ENCODE measurements around the gene SRPX. TPM values are rescaled to one million over a fixed set of nuclear protein-coding genes. Genes with fewer than 3 reads are reported as not detected.

Gene SRPX
- 1.3 and 1.8 TPM in 2 replicates for total RNA-seq
- long read RNA-seq, transcript SRPX-201 (10 exons, 1,874 nt): major isoform, 24 of 25 reads
- long read RNA-seq, partial matches to known transcripts: 0 of 25 reads
- long read RNA-seq, other reads (novel, unspliced or antisense): 0 of 25 reads

GRCh38 chrX:38220415-38221390, at the start of gene SRPX:
Gene SRPX, minus strand, starts transcription at chrX:38220871. Its CDS starts 79 bp downstream, at chrX:38220792.
- peak; percentile 11 for TF ChIP-seq CTCF (IDR thresholded peaks at IDR 0.05; ENCODE audit: unreplicated experiment)
- Mint-ChIP-seq H3K27me3 (peaks cover 53% of the 10 kb centered on the region), H3K36me3 (ENCODE audit: insufficient read depth) (no peaks in the 10 kb centered on the region), H3K4me3 (ENCODE audit: low read depth) (peak within 1 kb of the TSS; percentile 76), H3K4me1 (ENCODE audit: low read depth) (no peaks in the 10 kb centered on the region), H3K9me3 (ENCODE audit: low read depth) (peaks cover 11% of the 10 kb centered on the region), H3K27ac (no peak within 1 kb of the TSS)
- no peak for DNase-seq (ENCODE audit: low spot score, unreplicated experiment)

GRCh38 chrX:38268011-38268410, 47.3 kb upstream of the SRPX start:
- H3K4me3 Mint-ChIP-seq (ENCODE audit: low read depth): no peak overlapping the region
- H3K9me3 Mint-ChIP-seq (ENCODE audit: low read depth): peaks cover 19% of the 10 kb centered on the region
- H3K4me1 Mint-ChIP-seq (ENCODE audit: low read depth): no peaks in the 10 kb centered on the region
- no peak for TF ChIP-seq CTCF (IDR thresholded peaks at IDR 0.05; ENCODE audit: unreplicated experiment)
- H3K36me3 Mint-ChIP-seq (ENCODE audit: insufficient read depth): peaks cover 9% of the 10 kb centered on the region
- no peak for DNase-seq (ENCODE audit: low spot score, unreplicated experiment)
- H3K27me3 Mint-ChIP-seq: no peaks in the 10 kb centered on the region
- H3K27ac Mint-ChIP-seq: no peak overlapping the region

- Mint-ChIP-seq H3K27me3 (no peaks in the 10 kb centered on the region), H3K36me3 (ENCODE audit: insufficient read depth) (no peaks in the 10 kb centered on the region), H3K9me3 (ENCODE audit: low read depth) (peaks cover 13% of the 10 kb centered on the region), H3K4me3 (ENCODE audit: low read depth) (no peak overlapping the region), H3K27ac (no peak overlapping the region), H3K4me1 (ENCODE audit: low read depth) (no peaks in the 10 kb centered on the region)
- no peak for DNase-seq (ENCODE audit: low spot score, unreplicated experiment)
- TF ChIP-seq CTCF (IDR thresholded peaks at IDR 0.05; ENCODE audit: unreplicated experiment): no peak
Measured at GRCh38 chrX:38262715-38263620, 42.3 kb upstream of the SRPX start.

- Mint-ChIP-seq H3K4me1 (ENCODE audit: low read depth) (no peaks in the 10 kb centered on the region), H3K9me3 (ENCODE audit: low read depth) (peaks cover 12% of the 10 kb centered on the region), H3K27me3 (no peaks in the 10 kb centered on the region), H3K36me3 (ENCODE audit: insufficient read depth) (no peaks in the 10 kb centered on the region), H3K27ac (no peak overlapping the region), H3K4me3 (ENCODE audit: low read depth) (no peak overlapping the region)
- no peak for DNase-seq (ENCODE audit: low spot score, unreplicated experiment)
- peak; percentile 28 for TF ChIP-seq CTCF (IDR thresholded peaks at IDR 0.05; ENCODE audit: unreplicated experiment)
Measured at GRCh38 chrX:38260231-38260630, 39.6 kb upstream of the SRPX start.

GRCh38 chrX:38256019-38256418, 35.3 kb upstream of the SRPX start:
- DNase-seq (ENCODE audit: low spot score, unreplicated experiment): no peak
- no peak for TF ChIP-seq CTCF (IDR thresholded peaks at IDR 0.05; ENCODE audit: unreplicated experiment)
- Mint-ChIP-seq H3K4me3 (ENCODE audit: low read depth) (no peak overlapping the region), H3K27ac (no peak overlapping the region), H3K9me3 (ENCODE audit: low read depth) (peaks cover 16% of the 10 kb centered on the region), H3K4me1 (ENCODE audit: low read depth) (peaks cover 3% of the 10 kb centered on the region), H3K36me3 (ENCODE audit: insufficient read depth) (no peaks in the 10 kb centered on the region), H3K27me3 (no peaks in the 10 kb centered on the region)

Data from progenitor cell of endocrine pancreas (in vitro differentiated cells).